ENCODE data around the gene SEMA5A. TPM values are rescaled to one million over a fixed set of nuclear protein-coding genes. Genes with fewer than 3 reads are reported as not detected.

Gene SEMA5A
- total RNA-seq, 1 experiment from 2014 or later: 34.3 TPM

DNA sequence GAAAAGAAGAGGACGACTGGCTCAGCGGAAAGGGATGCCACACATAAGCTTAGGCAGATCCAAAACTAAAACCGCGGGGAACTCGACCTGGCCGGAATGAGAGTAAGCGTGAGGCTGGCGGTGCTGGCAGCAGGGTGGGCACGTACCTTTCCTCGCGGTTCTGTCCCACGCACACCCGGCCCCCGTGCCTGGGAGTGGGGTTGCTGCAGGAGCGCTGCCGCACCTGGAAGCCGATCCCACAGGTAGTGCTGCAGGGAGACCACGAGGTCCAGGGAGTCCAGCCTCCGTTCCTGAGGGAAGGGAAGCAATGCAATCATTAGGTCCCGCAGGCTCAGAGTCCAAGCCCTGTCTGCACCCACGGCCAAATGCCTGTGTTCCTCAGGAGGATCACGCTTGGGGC is 427.0 kb downstream of the SEMA5A start:
- TF ChIP-seq, protein P1, sequence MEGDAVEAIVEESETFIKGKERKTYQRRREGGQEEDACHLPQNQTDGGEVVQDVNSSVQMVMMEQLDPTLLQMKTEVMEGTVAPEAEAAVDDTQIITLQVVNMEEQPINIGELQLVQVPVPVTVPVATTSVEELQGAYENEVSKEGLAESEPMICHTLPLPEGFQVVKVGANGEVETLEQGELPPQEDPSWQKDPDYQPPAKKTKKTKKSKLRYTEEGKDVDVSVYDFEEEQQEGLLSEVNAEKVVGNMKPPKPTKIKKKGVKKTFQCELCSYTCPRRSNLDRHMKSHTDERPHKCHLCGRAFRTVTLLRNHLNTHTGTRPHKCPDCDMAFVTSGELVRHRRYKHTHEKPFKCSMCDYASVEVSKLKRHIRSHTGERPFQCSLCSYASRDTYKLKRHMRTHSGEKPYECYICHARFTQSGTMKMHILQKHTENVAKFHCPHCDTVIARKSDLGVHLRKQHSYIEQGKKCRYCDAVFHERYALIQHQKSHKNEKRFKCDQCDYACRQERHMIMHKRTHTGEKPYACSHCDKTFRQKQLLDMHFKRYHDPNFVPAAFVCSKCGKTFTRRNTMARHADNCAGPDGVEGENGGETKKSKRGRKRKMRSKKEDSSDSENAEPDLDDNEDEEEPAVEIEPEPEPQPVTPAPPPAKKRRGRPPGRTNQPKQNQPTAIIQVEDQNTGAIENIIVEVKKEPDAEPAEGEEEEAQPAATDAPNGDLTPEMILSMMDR (IDR thresholded peaks at IDR 0.05; ENCODE audit: insufficient read depth in 1 of 2, low read depth in 1 of 2, low read length in 1 of 2, severe bottlenecking in 1 of 2, unreplicated experiment in 1 of 2): no peak
- Mint-ChIP-seq H3K27me3 (ENCODE audit: insufficient read depth, unreplicated experiment) (no peaks in the 10 kb centered on the region), H3K36me3 (ENCODE audit: insufficient read depth, unreplicated experiment) (peaks cover 14% of the 10 kb centered on the region), H3K4me1 (ENCODE audit: low read depth, unreplicated experiment) (peaks cover 5% of the 10 kb centered on the region), H3K27ac (ENCODE audit: unreplicated experiment) (no peak overlapping the region), H3K4me3 (ENCODE audit: unreplicated experiment) (no peak overlapping the region), H3K9me3 (ENCODE audit: unreplicated experiment) (no peaks in the 10 kb centered on the region)
- intact Hi-C loops (cut with micrococcal nuclease; ENCODE audit: unreplicated experiment): no loop called here
- H3K9me3 ChIP-seq: no peaks in the 10 kb centered on the region
- H3K4me3 ChIP-seq (ENCODE audit: low read depth, low read length): no peak overlapping the region
- CTCF ChIA-PET: no interaction called here
- DNase-seq: no peak
- H3K27me3 ChIP-seq (replicated peaks; ENCODE audit: control insufficient read depth, insufficient read depth, low read length): no peaks in the 10 kb centered on the region
- no peaks in the 10 kb centered on the region for H3K4me1 ChIP-seq
- BruUV-seq (replicated peaks): no TSS peak
- no peaks in the 10 kb centered on the region for H3K36me3 ChIP-seq (ENCODE audit: control insufficient read depth, insufficient read depth, low read length)
- POLR2A ChIA-PET: no interaction called here

DNA sequence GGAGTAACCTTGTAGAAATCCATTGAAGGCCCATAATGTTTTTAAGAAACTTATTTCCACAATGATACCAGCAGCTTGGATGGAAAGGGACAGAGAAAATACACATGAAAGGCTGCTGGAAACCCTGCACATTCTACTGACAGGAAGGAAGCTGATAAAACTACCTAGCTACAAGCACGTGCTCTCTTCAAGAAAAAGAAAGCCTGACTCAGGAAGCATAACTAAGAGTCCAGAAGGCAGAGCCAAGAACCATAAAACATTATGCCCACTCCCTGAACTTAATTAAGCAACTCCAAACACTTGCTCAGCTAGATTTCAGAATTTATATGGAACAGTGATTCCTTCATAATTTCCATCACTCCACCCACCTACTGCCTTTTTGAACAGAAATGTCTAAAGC is 430.8 kb downstream of the SEMA5A start:
- Histone ChIP-seq H3K27me3 (replicated peaks; ENCODE audit: control insufficient read depth, insufficient read depth, low read length) (no peaks in the 10 kb centered on the region), H3K9me3 (no peaks in the 10 kb centered on the region), H3K36me3 (ENCODE audit: control insufficient read depth, insufficient read depth, low read length) (no peaks in the 10 kb centered on the region), H3K4me1 (no peaks in the 10 kb centered on the region), H3K4me3 (ENCODE audit: low read depth, low read length) (no peak overlapping the region)
- H3K27me3 Mint-ChIP-seq (ENCODE audit: insufficient read depth, unreplicated experiment): no peaks in the 10 kb centered on the region
- ChIA-PET POLR2A (no interaction called here), CTCF (no interaction called here)
- TF ChIP-seq, protein P1 (IDR thresholded peaks at IDR 0.05; ENCODE audit: insufficient read depth in 1 of 2, low read depth in 1 of 2, low read length in 1 of 2, severe bottlenecking in 1 of 2, unreplicated experiment in 1 of 2): no peak
- intact Hi-C loops (cut with micrococcal nuclease; ENCODE audit: unreplicated experiment): no loop called here
- DNase-seq: no peak
- H3K4me1 Mint-ChIP-seq (ENCODE audit: low read depth, unreplicated experiment): no peaks in the 10 kb centered on the region
- no peak overlapping the region for H3K4me3 Mint-ChIP-seq (ENCODE audit: unreplicated experiment)
- no peaks in the 10 kb centered on the region for H3K9me3 Mint-ChIP-seq (ENCODE audit: unreplicated experiment)
- H3K36me3 Mint-ChIP-seq (ENCODE audit: insufficient read depth, unreplicated experiment): peaks cover 10% of the 10 kb centered on the region
- H3K27ac Mint-ChIP-seq (ENCODE audit: unreplicated experiment): no peak overlapping the region
- no TSS peak for BruUV-seq (replicated peaks)

DNA sequence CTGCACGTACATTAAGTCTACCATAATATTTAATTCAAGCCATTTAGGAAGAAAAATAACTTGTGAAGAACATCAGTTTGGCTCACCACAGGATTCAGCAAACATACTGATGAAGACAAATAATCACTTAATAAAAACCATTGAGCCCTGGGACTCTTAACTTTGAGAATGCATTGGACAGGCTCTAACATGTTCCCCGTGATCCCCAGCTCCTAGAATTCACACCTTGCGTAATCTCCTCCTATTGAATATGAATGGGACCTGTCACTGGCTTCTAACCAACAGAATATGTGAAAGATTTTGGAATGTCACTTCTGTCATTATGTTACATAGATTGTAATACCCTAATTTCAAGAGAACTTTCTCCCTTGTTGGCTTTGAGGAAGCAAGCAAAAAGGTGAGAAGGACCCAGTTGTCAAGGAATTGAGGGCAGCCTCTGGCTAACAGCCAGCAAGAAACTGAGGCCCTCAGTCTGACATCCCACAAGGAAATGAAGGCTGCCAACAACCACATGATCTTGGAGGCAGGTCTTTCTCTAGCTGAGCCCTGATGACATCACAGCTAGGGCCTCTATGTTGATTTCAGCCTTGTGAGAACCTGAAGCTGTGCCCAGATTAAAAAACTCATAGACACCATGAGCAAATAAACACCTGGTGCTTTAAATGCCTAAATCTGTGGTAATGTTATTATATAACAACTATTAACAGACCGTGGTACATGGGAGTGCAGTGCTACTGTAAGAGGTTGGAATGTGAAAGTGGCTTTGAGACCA is 433.2 kb downstream of the SEMA5A start:
- Mint-ChIP-seq H3K4me3 (ENCODE audit: unreplicated experiment) (no peak overlapping the region), H3K36me3 (ENCODE audit: insufficient read depth, unreplicated experiment) (peaks cover 10% of the 10 kb centered on the region), H3K4me1 (ENCODE audit: low read depth, unreplicated experiment) (no peaks in the 10 kb centered on the region), H3K9me3 (ENCODE audit: unreplicated experiment) (no peaks in the 10 kb centered on the region), H3K27ac (ENCODE audit: unreplicated experiment) (no peak overlapping the region), H3K27me3 (ENCODE audit: insufficient read depth, unreplicated experiment) (no peaks in the 10 kb centered on the region)
- H3K36me3 ChIP-seq (ENCODE audit: control insufficient read depth, insufficient read depth, low read length): no peaks in the 10 kb centered on the region
- no peak overlapping the region for H3K4me3 ChIP-seq (ENCODE audit: low read depth, low read length)
- no peaks in the 10 kb centered on the region for H3K4me1 ChIP-seq
- no TSS peak for BruUV-seq (replicated peaks)
- ChIA-PET CTCF (no interaction called here), POLR2A (no interaction called here)
- H3K27me3 ChIP-seq (replicated peaks; ENCODE audit: control insufficient read depth, insufficient read depth, low read length): no peaks in the 10 kb centered on the region
- intact Hi-C loops (cut with micrococcal nuclease; ENCODE audit: unreplicated experiment): no loop called here
- TF ChIP-seq, protein P1 (IDR thresholded peaks at IDR 0.05; ENCODE audit: insufficient read depth in 1 of 2, low read depth in 1 of 2, low read length in 1 of 2, severe bottlenecking in 1 of 2, unreplicated experiment in 1 of 2): no peak
- no peak for DNase-seq
- H3K9me3 ChIP-seq: no peaks in the 10 kb centered on the region
